ENCODE data around the gene LTN1.
A peak's percentile ranks its signal among the peaks of the same experiment; 100 is the strongest.
"Not testable (repeated sequence)": the region's sequence is repeated elsewhere in the genome, so short reads cannot be mapped to it uniquely, and the experiment has no call there.

The LTN1 gene

DNA sequence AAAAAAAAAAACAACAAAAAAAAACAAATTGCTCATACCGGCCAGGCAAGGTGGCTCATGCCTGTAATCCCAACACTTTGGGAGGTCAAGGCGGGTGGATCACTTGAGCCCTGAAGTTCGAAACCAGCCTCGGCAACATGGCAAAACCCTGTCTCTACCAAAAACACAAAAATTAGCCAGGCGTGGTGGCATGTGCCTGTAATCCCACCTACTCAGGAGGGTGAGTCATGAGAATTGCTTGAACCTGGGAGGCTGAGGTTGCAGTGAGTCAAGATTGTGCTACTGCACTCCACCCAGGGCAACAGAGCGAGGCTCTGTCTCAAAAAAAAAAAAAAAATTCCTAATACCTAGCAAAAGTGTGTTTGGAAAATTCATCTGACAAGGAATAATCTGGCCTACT, 4.5 kb downstream of the LTN1 start:
- not testable (repeated sequence) for DNase-seq (ENCODE audit: low spot score)

- no peak for DNase-seq (ENCODE audit: low spot score)
Measured at GRCh38 chr21:28986677-28987076, 6.0 kb downstream of the LTN1 start.

DNA sequence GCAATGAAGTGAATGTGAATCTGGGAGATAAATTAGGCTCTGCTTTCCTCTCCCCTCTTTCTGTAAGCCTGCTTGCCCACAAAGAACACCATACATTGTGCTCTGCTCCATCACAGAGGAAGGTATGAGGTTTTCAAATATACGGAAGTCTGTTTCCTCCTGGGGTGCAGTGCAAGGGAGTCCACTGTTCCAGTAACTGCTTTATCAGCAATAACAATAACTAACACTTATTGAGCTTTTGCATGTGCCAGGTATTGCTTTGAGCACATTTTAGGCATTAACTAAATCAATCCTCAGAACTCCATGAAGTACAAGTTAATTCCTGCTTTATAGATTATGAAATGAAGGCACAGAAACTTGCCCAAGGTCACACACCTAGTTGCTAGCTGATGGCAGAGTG, 10.0 kb downstream of the LTN1 start:
- DNase-seq (ENCODE audit: low spot score) = no peak

DNA sequence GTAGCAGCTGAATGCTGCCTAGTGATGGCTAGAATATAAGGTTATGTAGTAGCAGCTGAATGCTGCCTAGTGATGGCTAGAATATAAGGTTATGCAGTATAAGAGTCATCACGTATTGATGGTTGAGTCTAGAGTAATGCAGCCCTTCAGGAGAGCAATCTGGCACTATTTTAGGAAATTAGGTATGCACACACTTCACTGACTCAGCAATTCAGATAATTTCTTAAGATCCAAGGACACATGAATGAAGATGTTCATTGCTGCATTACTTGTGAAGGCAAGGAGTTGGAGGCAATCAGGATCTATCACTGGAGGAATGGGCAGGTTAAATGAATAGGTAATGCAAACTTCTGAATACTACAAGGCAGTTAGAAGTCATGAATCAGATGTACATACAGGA, 13.6 kb downstream of the LTN1 start:
- DNase-seq (ENCODE audit: low spot score) = no peak

DNA sequence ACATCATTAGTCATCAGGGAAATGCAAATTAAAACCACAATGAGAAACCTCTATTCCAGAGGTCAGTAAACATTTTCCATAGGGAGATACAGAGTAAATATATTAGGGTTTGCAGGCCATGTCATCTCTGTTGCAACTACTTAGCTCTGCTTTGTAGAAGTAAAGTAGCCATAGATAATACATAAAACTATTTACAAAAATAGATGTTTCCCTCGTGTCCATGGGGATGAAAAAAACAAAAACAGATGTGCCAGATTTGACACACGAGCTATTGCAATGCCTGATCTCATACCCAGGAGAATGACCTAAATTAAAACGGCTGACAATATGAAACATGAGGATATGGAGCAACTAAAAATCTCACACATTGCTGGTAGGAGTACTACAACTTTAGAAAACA, 17.3 kb downstream of the LTN1 start:
- DNase-seq (ENCODE audit: low spot score) = peak; percentile 53

GRCh38 chr21:28974531-28975227, 18.0 kb downstream of the LTN1 start:
- DNase-seq (ENCODE audit: low spot score) = no peak

DNA sequence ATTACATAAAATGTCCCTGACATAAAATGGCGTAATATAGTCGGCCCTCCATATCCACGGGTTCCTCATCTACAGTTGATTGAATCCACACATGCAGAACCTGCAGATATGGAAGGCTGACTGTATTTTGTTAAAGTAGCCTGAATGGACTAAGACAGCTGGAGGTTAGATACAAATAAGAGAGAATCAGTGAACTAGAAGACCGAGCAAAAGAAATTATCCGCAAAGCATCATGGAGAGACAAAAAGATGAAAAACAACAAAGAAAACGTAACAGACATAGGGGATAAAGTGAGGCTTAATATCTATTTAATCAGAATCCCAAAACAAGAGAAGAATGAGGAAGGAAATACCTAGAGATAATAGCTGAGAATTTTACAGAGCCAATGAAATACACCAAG, 20.3 kb downstream of the LTN1 start:
- no peak for DNase-seq (ENCODE audit: low spot score)

- DNase-seq (ENCODE audit: low spot score) = peak; percentile 26
Measured at GRCh38 chr21:28971171-28971570, 21.5 kb downstream of the LTN1 start.

GRCh38 chr21:28963831-28964230, 28.8 kb downstream of the LTN1 start:
- DNase-seq (ENCODE audit: low spot score) = no peak

- DNase-seq (ENCODE audit: low spot score) = no peak
Measured at GRCh38 chr21:28962465-28962864, 30.2 kb downstream of the LTN1 start.

GRCh38 chr21:28961927-28962326, 30.8 kb downstream of the LTN1 start:
- no peak for DNase-seq (ENCODE audit: low spot score)

- no peak for DNase-seq (ENCODE audit: low spot score)
Measured at GRCh38 chr21:28960245-28960644, 32.4 kb downstream of the LTN1 start.

DNA sequence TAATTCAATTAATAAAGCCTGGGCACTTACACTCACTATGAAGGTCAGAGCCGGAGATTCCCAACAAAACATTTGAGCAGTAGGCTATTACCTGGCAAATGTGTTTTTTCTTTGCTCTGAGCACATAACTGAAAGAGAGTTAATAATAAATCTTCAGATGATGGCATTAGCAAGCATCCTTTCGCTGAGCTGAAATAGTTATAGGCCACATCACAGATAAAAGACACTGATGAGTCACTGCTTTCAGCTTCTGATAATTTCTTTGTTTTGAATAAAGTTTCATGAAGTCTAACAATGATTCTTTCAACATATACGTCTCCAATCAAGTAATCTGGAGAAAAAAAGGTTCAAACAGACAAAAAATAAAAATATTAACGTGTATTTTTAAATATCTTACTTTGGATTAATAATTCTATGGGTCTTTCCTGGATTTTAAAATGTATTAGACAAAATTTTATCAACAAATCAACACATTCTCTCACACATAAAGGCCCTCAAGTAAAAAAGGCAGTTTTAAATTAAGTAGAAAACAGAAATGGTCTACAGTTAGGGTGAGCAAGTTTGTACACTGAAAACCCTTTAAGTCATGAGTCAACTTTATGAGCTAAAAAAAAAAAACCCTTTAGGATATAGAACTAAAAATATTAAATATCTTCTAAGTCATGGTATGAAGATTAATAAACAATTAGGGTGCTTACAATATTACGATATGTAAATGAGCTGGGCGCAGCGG, 33.1 kb downstream of the LTN1 start:
- peak; percentile 56 for DNase-seq (ENCODE audit: low spot score)

DNA sequence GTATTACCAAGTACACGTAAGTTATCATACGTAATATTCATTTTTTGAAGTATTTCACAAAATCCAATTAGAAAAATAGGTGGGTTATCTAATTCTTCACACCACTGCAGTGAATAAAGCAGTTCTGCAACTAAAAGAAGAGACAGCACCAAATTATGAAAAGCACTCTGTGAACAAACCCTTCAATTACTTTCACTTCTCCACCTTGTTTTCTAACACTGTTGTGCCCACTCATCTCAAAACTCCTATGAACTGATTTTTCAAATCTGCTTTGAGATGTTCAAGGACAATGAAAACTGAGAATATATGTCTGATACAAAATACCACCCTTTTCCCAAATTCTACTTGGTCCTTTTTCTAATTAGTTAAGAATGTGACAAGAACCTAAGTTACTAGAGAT, 39.4 kb downstream of the LTN1 start:
- no peak for DNase-seq (ENCODE audit: low spot score)

DNA sequence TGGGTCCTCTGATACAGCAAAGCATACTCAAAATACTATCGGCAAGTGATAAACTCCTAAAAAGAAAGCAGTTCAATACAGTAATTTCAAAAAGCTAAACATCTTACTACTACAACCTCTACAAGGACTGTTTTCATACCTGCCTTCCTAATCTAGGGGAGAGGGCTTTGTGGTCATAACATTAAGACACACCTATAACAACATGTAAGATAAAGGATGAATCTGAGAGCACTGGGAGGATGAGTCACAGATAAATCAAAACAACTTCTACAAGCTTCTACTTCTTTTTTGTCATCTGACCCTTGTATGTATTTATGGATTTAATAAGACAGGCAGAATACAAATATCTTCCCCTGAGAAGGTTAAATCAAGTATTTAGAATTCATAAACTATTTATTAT, 40.0 kb downstream of the LTN1 start:
- no peak for DNase-seq (ENCODE audit: low spot score)

DNA sequence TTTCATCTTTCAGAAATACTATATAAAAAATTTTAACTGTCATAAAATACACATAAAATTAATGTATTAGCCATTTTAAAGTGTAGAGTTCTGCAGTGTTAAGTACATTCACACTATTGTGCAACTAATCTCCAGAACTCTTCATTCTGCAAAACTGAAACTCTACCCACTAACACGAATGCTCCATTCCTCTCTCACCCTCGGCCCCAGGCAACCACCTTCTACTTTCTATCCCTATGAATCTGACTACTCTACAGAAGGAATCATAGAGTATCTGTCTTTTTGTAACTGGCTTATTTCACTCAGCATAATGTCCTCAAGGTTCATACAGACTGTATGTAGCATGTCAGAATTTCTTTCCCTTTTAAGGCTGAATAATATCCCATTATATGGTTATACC, 43.4 kb downstream of the LTN1 start:
- no peak for DNase-seq (ENCODE audit: low spot score)

DNA sequence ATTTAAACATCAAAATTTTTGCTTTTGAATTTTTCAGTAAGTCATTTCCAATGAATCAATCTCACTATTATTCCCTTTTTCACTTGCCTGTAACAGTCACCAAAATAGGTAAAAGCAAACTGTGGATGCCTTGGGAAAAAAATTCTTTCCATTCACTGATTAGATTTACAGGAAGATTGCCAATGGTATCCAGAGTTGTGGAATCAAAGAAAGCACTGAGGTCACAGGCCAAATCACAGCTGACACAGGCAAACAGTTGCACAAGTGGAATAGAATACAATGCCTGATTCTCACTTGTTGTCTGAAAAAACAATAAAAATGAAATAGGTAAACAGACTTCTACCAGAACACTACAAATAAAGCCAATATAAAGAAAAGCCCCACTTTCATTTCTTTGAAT, 48.4 kb downstream of the LTN1 start:
- peak; percentile 10 for DNase-seq (ENCODE audit: low spot score)

DNA sequence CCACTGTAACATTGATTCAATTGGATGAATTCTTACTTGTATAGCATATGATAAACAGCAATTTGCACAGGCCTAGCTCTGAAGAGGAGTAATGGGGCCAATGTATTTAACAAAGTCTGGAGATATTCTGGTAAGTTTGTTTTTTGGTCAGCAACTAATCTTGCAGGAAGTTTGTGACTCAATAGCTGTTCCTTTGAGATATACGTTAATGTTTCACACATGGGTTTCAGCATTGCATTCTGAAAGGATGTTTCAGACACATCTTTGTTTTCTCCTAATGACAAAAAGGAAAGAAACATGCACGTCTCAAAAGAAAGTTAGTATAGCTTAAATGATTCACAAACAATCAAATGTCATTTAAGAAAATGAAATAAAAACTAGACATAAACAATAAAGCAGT, 49.0 kb downstream of the LTN1 start:
- no peak for DNase-seq (ENCODE audit: low spot score)

- no peak for DNase-seq (ENCODE audit: low spot score)
Measured at GRCh38 chr21:28938726-28939125, 54.0 kb downstream of the LTN1 start.

DNA sequence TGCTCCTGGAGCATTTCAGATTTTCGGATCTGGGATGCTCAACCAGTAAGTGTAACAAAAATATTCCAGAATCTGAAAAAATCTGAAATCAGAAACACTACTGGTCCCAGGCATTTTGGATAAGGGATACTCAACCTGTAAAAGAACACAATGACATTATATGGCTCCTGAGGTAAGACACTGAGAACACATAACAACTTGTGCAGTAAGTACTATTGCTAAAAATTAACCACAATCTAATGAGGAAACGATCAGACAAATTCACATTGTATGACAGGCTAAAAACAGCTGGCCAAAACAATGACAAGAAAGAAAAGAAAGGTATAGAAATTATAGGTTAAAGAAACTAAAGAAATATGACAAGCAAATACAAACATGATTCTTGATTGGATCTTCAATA, 54.9 kb downstream of the LTN1 start:
- DNase-seq (ENCODE audit: low spot score) = no peak

DNA sequence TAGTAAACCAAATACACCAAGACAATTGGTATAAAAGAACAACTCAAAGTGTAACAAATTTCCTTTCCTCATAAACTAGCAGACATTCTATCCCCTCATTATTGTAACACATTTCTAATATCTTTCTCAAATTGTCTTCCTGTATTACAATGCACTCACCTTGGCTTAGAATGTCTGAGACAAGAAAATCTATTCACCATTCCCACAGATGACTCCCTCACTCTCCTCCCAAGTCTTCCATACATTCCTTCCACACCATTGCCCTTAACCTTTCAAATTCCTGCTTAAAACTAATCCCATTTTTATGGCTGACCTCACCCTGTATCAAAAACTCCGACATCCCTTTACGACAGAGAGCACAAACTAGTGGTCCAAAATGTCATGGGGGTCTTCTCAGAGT, 56.0 kb downstream of the LTN1 start:
- DNase-seq (ENCODE audit: low spot score) = no peak

DNA sequence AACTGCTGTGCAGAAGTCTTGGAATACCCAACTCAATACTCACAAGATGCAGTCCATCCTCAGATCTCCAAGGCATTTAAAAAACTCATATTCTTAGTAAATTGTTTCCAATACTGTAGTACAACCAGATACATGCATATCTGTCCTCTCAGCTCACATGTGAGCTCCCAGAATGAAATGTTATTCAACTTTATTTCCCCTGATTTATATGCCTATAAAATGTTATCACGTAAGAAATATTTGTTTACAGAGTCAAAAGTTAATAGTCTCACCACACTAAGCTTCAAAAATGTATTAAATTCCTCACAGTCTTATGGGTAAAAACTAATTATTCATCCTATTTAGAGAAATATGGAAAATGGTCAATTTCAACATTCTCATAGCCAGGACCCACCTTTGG, 56.6 kb downstream of the LTN1 start:
- no peak for DNase-seq (ENCODE audit: low spot score)

DNA sequence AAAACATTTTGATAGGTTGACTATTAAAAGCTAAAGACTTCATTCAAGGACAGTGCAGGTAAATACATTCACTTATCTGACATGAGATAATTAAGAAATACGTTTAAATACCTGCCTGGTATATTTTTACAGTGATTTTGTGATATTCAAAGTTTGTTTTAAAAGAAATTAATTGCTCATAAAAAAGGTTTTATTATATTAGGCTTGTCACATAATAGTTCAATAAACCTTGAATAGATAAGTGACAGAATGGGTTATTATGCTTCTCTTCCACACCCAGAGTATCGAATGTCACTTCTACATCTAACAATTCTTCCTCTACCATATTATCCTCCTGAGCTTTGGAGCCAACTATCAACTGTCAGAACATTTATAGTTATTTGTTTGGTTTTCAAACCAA, 60.0 kb downstream of the LTN1 start:
- DNase-seq (ENCODE audit: low spot score) = no peak
